HG02763 (cell line): ENCODE data around the gene NHLRC1.

Source experiments
- ATAC-seq: cut with Tn5 transposase; IDR thresholded peaks from one replicate; pipeline ENCODE4 v1.9.1; 2021; ENCODE audit warnings: mild to moderate bottlenecking, moderate library complexity; ENCODE audit not compliant: unreplicated experiment

Gene NHLRC1

DNA sequence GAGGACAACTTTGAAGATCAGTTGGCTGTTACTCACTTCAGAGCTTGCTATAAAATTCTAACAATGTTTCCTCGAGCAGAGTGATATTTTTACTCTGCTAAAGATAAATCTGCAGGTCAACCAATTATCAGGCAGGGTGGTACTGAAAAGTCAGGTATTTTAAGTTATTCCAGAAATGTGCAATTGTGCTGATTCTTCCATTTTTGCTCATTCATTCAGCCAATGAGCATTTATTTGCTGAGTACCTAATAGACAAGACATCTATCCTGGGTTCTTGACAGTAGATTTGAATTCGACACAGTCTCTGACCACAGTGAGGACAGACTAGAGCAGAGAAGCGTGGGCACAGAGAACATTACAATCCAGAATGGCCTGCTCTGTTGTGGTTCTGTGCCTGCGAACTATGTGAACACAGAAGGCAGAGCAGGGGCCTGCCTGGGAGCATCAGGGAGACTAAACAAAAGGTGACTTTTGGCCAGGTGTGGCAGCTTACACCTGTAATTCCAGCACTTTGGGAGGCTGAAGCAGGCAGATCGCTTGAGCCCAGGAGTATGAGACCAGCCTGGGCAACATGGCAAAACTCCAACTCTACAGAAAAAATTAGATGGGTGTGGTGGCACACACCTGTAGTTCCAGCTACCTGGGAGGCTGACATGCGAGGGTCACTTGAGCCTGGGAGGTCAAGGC is 17.6 kb upstream of the NHLRC1 start:
- ATAC-seq = no peak

GRCh38 chr6:18138906-18139305 is 16.4 kb upstream of the NHLRC1 start:
- ATAC-seq = no peak

- no peak for ATAC-seq
Measured at GRCh38 chr6:18136260-18136659, 13.8 kb upstream of the NHLRC1 start.

- ATAC-seq = no peak
Measured at GRCh38 chr6:18135171-18135570, 12.7 kb upstream of the NHLRC1 start.

DNA sequence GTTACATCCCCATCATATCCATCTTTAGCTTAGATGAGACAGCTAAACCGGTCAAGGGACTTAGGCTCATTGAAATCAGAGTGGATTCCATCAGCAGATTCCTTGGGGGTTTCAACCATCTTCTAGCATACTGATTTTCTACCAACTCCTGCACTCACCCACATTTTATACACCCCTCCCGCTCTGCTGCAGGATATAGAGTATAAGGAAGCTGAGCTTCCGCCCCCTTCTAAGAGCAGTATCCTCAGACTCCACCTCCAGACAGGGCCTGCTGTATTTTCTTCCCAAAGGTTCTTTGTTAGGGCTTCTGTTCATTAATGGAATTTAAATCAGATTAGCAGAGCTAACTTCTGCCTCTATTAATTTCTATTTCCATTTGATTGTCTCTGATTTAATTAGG is 9.9 kb upstream of the NHLRC1 start:
- no peak for ATAC-seq

- ATAC-seq = no peak
Measured at GRCh38 chr6:18126121-18126520, 3.6 kb upstream of the NHLRC1 start.

- no peak for ATAC-seq
Measured at GRCh38 chr6:18121580-18122127, 823 bp downstream of the NHLRC1 start.

DNA sequence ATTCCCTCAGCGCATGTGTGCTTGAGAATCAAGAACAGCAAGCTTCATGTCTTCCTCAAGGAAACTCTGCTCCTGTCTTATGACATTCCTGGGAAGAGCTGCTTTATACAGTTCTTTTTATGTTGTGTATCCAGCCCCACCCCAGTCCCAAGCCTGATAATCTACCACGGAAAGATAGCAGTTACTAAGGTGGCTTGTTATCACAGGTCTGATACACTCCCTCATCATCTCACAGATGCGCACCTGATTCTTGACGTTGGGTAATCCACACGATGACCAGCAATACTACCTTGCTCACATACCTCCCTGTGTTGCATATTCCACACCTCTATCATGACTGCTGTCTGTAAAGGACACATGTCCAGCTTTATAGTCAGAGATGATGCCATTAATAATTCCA is 3.2 kb downstream of the NHLRC1 start:
- no peak for ATAC-seq

GRCh38 chr6:18118330-18118729 is 4.1 kb downstream of the NHLRC1 start:
- ATAC-seq = no peak

GRCh38 chr6:18117136-18117535 is 5.3 kb downstream of the NHLRC1 start:
- ATAC-seq = no peak

GRCh38 chr6:18115356-18115755 is 7.1 kb downstream of the NHLRC1 start:
- ATAC-seq = no peak

- ATAC-seq = no peak
Measured at GRCh38 chr6:18110162-18110561, 12.3 kb downstream of the NHLRC1 start.

DNA sequence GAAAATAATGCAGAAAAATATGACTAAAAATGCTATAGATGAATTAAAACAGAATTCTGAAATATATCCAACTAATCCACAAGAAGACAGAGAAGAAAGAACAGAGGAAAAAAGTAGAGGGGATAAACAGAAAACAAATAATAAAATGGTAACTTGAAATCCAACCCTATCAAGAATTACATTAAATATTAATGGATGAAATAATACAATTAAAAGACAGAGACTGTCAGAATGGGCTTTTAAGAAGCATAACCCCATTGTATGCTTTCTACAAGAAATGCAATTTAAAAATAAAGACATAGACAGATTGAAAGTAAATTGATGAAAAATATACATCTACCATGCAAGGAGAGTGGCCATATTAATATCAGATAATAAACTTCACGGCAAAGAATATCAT is 15.4 kb downstream of the NHLRC1 start:
- ATAC-seq = no peak

DNA sequence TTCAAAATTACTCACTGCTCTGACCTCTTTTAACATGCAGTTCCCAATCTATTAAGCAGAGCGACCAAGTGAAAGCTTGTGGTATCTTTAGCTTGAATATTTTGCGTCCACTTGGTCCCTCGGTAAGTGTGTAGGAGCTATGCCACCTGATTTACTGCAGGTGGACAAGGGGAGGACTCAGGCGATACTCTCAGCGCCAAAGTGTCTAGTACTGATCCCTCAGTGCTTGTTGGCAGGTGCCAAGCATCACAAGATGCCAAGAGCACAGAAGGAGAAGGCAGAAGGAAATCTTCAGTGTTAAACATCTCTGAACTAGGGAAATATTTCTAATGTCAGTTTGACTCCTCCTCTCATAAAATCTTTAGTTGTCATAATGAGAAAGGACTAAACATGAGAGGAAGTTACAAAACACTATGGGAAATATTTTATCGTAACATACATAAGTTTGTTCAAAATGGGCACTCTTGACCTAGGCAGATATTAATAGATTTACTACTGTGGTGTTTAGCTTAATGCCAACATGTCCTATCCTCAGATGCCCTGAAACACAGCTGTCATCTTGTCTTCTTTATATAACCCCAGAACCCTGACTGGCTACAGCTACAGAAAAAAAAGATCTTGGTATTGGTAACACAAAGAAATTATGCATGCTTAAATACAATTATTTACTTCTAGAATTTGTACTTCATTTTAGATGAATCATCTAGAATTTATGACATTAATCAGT is 19.5 kb downstream of the NHLRC1 start:
- no peak for ATAC-seq

- ATAC-seq = no peak
Measured at GRCh38 chr6:18101873-18102272, 20.6 kb downstream of the NHLRC1 start.

GRCh38 chr6:18101271-18101670 is 21.2 kb downstream of the NHLRC1 start:
- no peak for ATAC-seq

- ATAC-seq = no peak
Measured at GRCh38 chr6:18100296-18100695, 22.2 kb downstream of the NHLRC1 start.

- no peak for ATAC-seq
Measured at GRCh38 chr6:18099511-18099910, 23.0 kb downstream of the NHLRC1 start.

GRCh38 chr6:18096423-18096822 is 26.1 kb downstream of the NHLRC1 start:
- ATAC-seq = no peak

GRCh38 chr6:18091382-18091781 is 31.1 kb downstream of the NHLRC1 start:
- no peak for ATAC-seq

- ATAC-seq = no peak
Measured at GRCh38 chr6:18090349-18090786, 32.1 kb downstream of the NHLRC1 start.
